ENCODE data around the gene ALCAM.

DNA sequence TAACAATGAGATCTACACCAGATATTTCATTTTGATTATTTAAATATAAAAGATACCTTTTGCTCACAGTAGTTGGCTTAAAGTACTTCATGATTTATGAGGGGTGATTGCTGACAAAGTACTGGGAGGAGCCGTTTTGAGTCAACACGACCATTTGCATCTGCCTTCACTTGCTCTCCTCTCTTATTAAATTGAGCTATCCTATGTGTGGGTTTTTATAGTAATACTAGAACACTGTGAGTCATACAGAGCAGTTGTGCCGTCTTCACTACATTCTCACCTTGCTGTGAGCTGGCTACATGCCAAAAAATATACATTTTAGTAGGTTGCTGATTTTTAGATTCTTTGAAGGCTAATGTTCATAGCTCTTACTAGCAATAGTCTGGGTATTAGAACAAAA lies 161.2 kb downstream of the ALCAM start:
- TF ChIP-seq EZH2 (optimal IDR thresholded peaks at IDR 0.05; ENCODE audit: low read depth, low read length) (no peak), CTCF (IDR thresholded peaks at IDR 0.05; ENCODE audit: low read length) (no peak)
